Caki2 (cell line): ENCODE results near the gene NYAP1. TPM values are rescaled to one million over a fixed set of nuclear protein-coding genes. Genes with fewer than 3 reads are reported as not detected.
A peak's percentile ranks its signal among the peaks of the same experiment; 100 is the strongest.

Experiments used
- DNase-seq: peaks from one replicate; pipeline ENCODE4 v3.0.0-alpha.2; 2015; ENCODE audit warnings: low read depth
- in situ Hi-C: cut with HindIII; loops from 2 replicates; pipeline ENCODE4 v1.10.0; 2016; ENCODE audit warnings: low sequenced_read_pairs, low pct_unique_long_range_greater_than_20kb, mixed read lengths
- total RNA-seq: library from RNA; depleted of rRNA; stranded (reverse); fragments of >200 nt; shearing (Covaris generic); gene quantifications from 2 replicates; pipeline ENCODE4 v1.2.3, GENCODE V29; 2014; ENCODE audit warnings: low replicate concordance

Gene NYAP1
- total RNA-seq, 1 experiment from 2014 or later, result 3.6 TPM

- DNase-seq, result no peak
- in situ Hi-C loops, result no loop called here
These were observed 6.5 kb upstream of the NYAP1 start for GRCh38 chr7:100476903-100477870.

DNA sequence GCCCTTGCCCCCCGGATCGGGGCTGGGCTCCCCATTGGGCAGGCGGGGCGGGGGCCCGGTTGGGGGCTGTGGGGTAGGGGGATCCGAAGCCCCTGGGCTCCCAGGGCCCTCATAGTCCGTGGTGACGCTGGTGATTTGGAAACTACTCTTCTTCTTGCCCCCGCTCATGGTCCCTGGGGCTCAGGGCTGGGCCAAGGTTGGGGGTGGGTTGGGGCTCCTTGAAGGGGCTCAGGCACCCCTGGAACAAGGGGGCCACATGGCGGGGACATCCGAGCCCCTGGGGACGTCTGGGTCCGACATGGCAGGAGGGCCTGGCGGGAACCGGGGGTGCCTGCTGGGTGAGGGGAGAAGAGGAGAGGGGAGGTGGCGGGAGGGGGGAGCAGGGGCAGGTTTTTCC, 5.9 kb upstream of the NYAP1 start:
- no peak for DNase-seq
- in situ Hi-C loops, result no loop called here

DNA sequence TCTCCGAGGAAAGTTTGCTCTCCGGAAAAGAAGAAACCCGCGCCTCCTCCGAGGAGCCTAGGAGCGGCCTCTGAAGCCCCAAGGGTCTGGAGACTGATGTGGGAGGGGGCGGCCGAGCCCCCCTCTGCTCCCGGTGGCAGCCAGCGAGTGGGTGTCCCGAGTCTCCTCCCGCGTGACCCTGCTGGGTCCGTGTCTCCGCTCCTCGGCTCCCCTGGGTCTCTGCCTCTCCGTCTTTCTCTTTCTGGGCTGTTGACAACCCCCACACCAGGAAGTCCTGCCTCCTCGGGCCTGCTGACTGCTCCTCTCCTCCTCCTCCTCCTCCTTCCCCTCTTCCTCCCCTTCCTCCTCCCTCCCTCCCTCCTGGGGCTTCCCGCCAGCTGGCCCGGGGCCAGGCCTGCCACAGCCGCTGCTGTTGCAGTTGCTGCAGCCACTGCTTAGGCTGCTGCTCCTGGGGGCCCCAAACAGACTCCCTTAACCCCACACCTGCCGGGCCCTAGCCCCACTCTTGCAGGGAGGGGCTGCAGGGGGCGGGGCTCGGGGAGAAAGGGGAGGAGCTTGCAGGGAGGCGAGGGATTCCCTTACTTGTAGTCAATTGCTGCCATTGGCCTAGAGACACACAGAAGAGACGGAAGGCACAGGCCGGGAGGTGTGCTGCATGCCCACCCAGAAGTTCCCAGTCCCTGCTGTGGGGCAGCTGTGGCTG, 4.6 kb upstream of the NYAP1 start, which contains the start of gene TSC22D4:
Gene TSC22D4, minus strand, starts transcription at position 257 of the 703 bp plus-strand sequence. CDS start 1,176 bp downstream, outside the sequence.
- in situ Hi-C loops, result no loop called here
- peak; percentile 96 for DNase-seq

GRCh38 chr7:100481466-100481865, 2.3 kb upstream of the NYAP1 start:
- no peak for DNase-seq
- in situ Hi-C loops, result no loop called here

GRCh38 chr7:100482728-100483089, 1.0 kb upstream of the NYAP1 start:
- in situ Hi-C loops, result no loop called here
- DNase-seq, result no peak

GRCh38 chr7:100483090-100483721, 521 bp upstream of the NYAP1 start:
- in situ Hi-C loops, result no loop called here

GRCh38 chr7:100484673-100485045, 932 bp downstream of the NYAP1 start:
- no peak for DNase-seq
- in situ Hi-C loops, result no loop called here

More at GRCh38 chr7:100483090-100483721, 521 bp upstream of the NYAP1 start:
- peak; percentile 70 for DNase-seq

DNA sequence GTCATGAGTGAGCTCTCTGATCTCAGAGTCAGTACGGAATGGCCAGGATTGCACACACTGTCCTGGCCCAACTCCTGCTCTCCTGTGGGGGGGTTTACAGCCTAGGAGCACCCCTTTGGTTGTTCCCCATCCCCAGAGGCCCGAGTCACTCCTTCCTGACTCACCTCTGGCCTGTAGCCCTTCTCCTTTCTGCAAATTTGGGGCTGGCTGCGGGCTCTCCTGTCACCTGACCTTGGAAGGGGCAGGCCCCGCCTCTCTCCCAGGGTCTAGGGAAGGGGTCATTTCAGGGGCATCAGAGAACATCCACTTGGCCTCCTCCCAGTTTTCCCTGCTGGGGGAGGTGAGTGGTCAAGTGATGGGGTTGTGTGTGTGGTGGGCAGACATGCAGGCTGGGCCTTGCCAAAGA, 1.7 kb downstream of the NYAP1 start:
- DNase-seq, result no peak
- in situ Hi-C loops, result no loop called here

DNA sequence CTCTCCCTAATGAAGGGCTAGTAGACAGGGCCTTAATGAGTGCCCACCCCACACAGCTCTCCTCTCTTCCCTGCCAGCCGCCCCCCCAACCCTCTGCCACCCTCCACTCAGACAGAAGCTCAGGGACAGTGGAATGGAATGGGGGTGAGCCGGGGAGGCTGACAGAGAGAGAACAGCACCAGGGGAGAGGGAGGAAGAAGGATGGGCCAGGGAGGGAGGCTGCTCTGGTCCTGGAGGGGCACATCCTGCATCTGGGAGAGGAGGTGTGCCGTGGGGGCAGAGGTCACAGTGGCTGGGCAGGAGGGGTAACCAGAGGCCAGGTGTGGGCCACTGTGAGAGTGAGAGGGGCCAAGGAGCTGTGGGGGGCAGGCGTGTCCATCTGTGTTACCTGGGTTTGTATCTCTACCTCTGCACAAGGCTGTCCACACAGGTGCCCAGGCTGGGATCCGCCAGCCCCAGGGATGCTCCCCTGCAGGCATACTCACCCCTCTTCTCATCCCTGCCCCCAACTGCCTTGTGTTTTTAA, 2.4 kb downstream of the NYAP1 start:
- in situ Hi-C loops, result no loop called here
- no peak for DNase-seq

- DNase-seq, result no peak
- in situ Hi-C loops, result no loop called here
These were observed 3.2 kb downstream of the NYAP1 start for GRCh38 chr7:100486753-100487446.

GRCh38 chr7:100488333-100489095, 4.8 kb downstream of the NYAP1 start:
- in situ Hi-C loops, result no loop called here
- no peak for DNase-seq

DNA sequence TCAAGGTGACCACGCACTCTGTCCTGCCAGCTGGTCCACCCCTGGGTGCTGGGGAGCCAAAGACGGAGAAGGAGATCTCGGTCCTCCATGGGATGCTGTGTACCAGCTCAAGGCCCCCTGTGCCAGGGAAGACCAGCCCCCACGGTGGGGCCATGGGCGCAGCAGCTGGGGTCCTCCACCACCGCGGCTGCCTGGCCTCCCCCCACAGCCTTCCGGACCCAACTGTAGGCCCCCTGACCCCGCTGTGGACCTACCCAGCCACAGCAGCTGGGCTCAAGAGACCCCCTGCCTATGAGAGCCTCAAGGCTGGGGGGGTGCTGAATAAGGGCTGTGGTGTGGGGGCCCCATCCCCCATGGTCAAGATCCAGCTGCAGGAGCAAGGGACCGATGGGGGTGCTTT, 5.4 kb downstream of the NYAP1 start:
- in situ Hi-C loops, result no loop called here
- DNase-seq, result no peak

DNA sequence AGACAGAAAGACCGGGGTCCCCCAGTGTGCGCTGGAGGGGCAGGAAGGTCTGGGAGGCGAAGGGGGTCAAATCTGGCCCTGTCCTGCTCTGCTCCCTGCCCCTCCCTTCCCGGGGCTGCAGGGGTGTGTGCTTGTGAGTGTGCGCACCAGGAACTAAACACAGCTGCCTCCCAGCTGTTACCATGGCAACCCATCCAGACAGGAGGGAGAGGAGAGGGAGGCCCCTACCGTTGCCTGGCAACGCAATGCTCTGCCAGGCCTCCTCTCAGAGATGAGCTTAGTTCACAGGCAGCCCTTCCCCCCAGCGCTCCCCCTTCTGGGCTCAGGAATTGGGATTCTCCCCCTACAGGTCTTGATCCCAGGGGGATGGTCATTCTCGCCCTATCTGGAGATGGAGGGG, 6.1 kb downstream of the NYAP1 start:
- in situ Hi-C loops, result no loop called here
- DNase-seq, result peak; percentile 76

- in situ Hi-C loops, result no loop called here
- DNase-seq, result no peak
These were observed 6.9 kb downstream of the NYAP1 start for GRCh38 chr7:100490483-100491191.

- DNase-seq, result no peak
- in situ Hi-C loops, result no loop called here
These were observed 7.5 kb downstream of the NYAP1 start for GRCh38 chr7:100491192-100491578.

- in situ Hi-C loops, result no loop called here
- DNase-seq, result no peak
These were observed 9.2 kb downstream of the NYAP1 start for GRCh38 chr7:100492738-100493475.
